ENCODE measurements around the gene GFRA1.
"Not testable (repeated sequence)": the region's sequence is repeated elsewhere in the genome, so short reads cannot be mapped to it uniquely, and the experiment has no call there.

The GFRA1 gene

DNA sequence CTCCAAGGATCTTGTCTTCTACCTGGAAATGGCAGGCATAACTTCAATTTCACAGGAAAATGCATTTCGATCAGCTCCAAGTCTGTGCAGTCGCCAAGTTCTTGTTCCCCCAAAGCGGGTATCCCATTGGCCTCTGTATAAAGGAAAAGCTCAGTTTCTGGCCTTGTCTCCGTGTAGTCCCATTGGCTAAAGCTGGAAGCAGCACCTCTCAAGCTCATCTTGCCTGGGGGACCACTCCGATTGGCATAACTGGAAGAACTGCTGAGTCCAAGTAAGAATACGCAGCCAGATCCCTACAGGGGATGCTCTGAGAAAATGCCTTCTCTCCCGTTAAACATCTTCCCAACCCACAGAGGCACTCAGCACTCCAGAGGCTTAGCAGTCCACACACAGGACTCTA is 205.2 kb downstream of the GFRA1 start:
- no peak for DNase-seq (ENCODE audit: low read depth in 2 of 2)

DNA sequence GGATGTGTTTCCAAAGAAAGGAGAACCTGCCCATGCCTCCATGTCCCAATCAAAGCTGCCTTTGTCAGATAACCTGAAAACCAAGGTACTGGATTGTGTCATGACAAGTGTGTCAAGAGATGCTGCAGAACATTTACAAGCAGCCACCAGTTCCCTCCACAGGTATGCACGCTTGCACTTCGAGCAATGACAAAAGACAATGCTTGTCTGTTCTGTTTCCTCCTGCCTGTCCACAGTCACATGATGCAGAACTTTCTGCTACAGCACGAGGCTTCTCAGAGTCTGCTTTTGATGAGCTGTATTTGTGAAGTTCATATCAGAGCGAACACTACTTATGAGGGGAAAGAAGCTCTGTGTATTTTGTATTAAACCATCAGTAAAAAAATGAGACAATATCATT is 209.9 kb downstream of the GFRA1 start:
- no peak for DNase-seq (ENCODE audit: low read depth in 2 of 2)

- DNase-seq (ENCODE audit: low read depth in 2 of 2), result no peak
Measured at GRCh38 chr10:116060864-116061263, 212.1 kb downstream of the GFRA1 start.

DNA sequence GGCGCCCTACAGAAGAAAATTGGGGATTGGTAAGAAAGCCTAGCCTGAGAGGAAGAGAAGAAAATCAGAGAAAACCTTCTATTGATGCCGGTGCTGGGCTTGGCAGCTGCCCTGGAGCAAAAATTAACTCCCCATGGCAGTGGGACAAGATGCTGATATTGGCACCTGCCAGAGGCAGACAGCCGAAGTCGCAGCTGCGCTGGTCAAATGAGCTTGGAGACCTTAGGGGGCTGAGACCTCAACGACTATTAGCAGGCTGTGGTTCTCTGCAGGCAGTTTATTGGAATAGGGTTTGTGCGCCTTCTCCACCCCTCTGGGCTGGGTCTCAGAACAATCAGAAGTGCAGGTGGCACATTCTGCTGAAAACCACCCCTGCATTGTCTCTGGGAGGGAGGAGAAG is 213.7 kb downstream of the GFRA1 start:
- DNase-seq (ENCODE audit: low read depth in 2 of 2), result no peak

- DNase-seq (ENCODE audit: low read depth in 2 of 2), result no peak
Measured at GRCh38 chr10:116056445-116057293, 216.3 kb downstream of the GFRA1 start.

GRCh38 chr10:116055917-116056252 is 217.1 kb downstream of the GFRA1 start:
- DNase-seq (ENCODE audit: low read depth in 2 of 2), result no peak

DNA sequence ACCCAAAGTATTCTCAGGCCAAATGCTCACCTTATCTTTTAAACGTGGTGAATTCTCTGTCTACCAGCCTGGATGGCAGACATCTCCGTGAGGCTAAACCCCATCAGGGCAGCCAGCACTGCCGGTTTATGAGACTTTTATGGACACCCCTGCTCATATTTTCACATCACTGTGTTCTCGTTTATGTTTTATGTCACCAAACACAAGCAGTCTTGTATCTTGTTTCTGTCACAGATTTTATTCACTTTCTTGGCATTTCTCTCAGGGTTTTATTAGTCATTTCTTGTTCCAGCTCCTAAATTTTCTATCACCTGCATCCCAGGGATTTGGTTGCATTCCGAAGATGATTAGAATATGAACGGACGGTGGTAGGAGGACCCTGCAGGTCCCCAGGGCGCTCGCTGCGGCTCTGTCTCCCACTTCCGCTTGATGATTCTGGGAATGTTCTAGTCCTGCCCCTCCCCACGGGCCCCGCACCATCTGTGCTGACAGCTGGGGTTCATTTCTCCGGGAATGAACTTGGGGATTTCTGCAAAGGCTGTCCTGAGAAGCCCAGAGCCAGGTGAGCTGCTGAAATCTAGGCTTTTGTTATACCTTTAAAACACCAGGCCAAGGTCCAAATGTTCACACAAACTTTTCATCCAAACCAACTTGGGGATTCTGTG is 217.6 kb downstream of the GFRA1 start:
- DNase-seq (ENCODE audit: low read depth in 2 of 2), result no peak

DNA sequence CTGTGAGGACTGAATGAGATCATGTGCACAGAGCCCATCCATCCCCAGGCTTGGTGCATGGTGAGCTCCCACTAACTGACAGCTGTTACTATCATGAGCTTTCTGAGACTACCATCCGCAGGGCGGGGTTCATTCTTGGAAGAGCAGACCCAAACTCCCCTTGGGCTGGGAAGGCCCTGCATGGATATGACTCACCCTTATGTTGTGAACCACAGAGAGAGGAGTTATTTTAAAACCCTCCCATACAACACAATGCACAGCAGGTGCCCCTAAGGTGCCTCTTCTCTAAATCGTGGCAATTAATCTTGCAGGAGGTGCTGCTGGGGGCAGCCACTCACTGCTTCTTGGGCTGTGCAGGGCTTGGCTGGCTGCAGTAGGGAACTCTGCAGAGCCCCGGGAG is 219.1 kb downstream of the GFRA1 start:
- DNase-seq (ENCODE audit: low read depth in 2 of 2), result no peak

GRCh38 chr10:116053009-116053730 is 219.8 kb downstream of the GFRA1 start:
- not testable (repeated sequence) for DNase-seq (ENCODE audit: low read depth in 2 of 2)

DNA sequence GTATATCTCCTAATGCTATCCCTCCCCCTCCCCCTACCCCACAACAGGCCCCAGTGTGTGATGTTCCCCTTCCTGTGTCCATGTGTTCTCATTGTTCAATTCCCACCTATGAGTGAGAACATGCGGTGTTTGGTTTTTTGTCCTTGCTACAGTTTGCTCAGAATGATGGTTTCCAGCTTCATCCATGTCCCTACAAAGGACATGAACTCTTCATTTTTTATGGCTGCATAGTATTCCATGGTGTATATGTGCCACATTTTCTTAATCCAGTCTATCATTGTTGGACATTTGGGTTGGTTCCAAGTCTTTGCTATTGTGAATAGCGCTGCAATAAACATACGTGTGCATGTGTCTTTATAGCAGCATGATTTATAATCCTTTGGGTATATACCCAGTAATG is 220.5 kb downstream of the GFRA1 start:
- DNase-seq (ENCODE audit: low read depth in 2 of 2), result not testable (repeated sequence)

- DNase-seq (ENCODE audit: low read depth in 2 of 2), result no peak
Measured at GRCh38 chr10:116049974-116050304, 223.1 kb downstream of the GFRA1 start.

DNA sequence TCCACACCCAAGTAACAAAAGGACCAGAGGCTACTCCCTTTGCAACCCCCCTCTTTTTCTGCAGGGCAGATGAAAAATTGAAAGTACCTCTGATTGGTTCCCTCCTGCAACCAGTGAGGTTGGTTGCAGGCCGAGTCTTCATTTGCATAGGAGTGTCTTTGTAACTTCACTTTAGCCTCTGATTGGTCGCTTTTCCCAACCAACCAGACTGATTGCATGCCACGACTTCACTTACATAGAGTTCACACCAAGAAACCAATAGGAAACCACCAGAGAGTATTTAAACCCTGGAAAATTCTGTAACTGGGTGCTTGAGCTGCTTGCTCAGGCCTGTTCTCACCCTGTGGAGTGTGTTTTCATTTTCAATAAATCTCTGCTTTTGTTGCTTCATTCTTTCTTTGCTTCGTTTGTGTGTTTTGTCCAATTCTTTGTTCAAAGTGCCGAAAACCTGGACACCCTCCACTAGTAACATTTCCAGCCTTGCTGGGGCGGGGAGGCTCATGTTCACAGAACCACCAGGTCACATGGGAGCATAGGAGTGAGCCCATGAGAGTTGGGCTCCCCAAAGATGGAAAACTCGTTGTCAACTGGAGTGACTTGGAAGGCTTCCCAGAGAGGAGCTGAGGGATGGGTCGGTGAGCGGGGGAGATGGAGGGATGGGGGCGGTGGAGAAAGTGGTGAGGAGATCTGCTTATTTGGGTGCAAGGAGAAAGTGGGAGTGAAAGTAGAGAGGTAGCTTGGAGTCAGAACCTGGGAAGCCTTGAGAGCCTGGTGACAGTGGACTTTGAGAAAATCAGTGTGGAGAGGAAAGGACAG is 223.6 kb downstream of the GFRA1 start:
- DNase-seq (ENCODE audit: low read depth in 2 of 2), result no peak

GRCh38 chr10:116045366-116046356 is 227.3 kb downstream of the GFRA1 start:
- no peak for DNase-seq (ENCODE audit: low read depth in 2 of 2)

- no peak for DNase-seq (ENCODE audit: low read depth in 2 of 2)
Measured at GRCh38 chr10:116044801-116045248, 228.2 kb downstream of the GFRA1 start.

GRCh38 chr10:116043861-116044260 is 229.1 kb downstream of the GFRA1 start:
- DNase-seq (ENCODE audit: low read depth in 2 of 2), result no peak

DNA sequence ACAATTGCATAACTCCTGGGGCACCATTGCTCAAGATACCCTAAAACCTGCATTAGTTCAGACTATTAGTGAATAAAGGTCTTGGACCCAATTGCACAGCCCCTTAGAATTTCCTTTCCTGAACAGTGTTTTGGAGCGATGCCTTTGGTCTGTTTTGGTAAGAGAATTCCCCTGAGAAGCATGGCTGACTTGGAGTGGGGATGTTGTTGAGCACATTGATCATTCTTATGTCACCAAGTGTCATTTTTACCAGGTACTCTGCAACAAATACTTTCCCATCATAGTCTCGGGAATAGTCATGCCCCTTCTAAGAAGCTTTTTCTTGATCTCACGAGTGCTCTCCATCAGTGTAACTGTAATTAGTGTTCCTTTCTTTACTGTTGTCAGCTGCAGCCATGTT is 229.7 kb downstream of the GFRA1 start:
- DNase-seq (ENCODE audit: low read depth in 2 of 2), result no peak

GRCh38 chr10:116041948-116042347 is 231.1 kb downstream of the GFRA1 start:
- no peak for DNase-seq (ENCODE audit: low read depth in 2 of 2)

DNA sequence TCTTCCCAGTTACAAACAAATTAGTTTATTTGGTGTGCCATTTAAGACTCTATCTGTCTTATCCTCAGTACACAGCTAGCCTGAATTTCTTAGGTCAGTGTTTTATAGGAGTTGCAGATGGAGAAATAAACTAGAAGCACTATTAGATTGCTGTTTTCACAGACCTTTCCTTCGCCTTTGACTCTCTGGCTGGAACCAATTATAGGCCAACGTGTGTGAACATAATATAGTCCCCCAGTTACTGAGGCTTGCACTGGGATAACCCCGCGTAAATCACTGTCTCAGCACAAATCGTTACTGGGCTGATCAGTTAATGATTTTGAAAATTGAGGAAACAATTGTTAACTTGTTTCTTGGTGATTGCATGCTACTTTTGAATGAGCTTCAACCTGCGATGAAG is 233.4 kb downstream of the GFRA1 start:
- DNase-seq (ENCODE audit: low read depth in 2 of 2), result no peak

GRCh38 chr10:116038259-116038658 is 234.7 kb downstream of the GFRA1 start:
- DNase-seq (ENCODE audit: low read depth in 2 of 2), result no peak

- not testable (repeated sequence) for DNase-seq (ENCODE audit: low read depth in 2 of 2)
Measured at GRCh38 chr10:116035406-116035805, 237.6 kb downstream of the GFRA1 start.

- no peak for DNase-seq (ENCODE audit: low read depth in 2 of 2)
Measured at GRCh38 chr10:116030576-116030975, 242.4 kb downstream of the GFRA1 start.

Measured in stimulated activated CD8-positive, alpha-beta memory T cell treated with anti-CD3 and anti-CD28 coated beads, Interleukin-7, amount 100 ng/mL, for 4 hours (primary cell).